Breast epithelium (tissue), 4 donors: ENCODE data around the gene MAGI3. TPM values are rescaled to one million over a fixed set of nuclear protein-coding genes. Genes with fewer than 3 reads are reported as not detected.
"Not testable (repeated sequence)": the region's sequence is repeated elsewhere in the genome, so short reads cannot be mapped to it uniquely, and the experiment has no call there.

Source experiments
- DNase-seq, 2 donors: peaks; one replicate each; pipeline ENCODE4 v3.0.0-alpha.2; 2019; ENCODE audit warnings: low spot score in 2 of 2
- H3K27ac ChIP-seq, 2 donors: fragments of 200-600 bp; sonication (generic) in 1 of 2; one replicate each; pipeline ENCODE4 v1.5.1; 2016 to 2019; ENCODE audit warnings: mild to moderate bottlenecking in 1 of 2
- H3K27me3 ChIP-seq, 2 donors: fragments of 200-600 bp; sonication (generic) in 1 of 2; one replicate each; pipeline versions ENCODE4 v1.5.1 to v1.6.0; 2017 to 2019; ENCODE audit warnings: control low read depth in 1 of 2, mild to moderate bottlenecking in 1 of 2
- H3K36me3 ChIP-seq: fragments of 200-600 bp; one replicate; pipeline ENCODE4 v1.5.1; 2019
- H3K4me1 ChIP-seq, 2 donors: fragments of 200-600 bp; sonication (generic); one replicate each; pipeline ENCODE4 v1.5.1; 2016 to 2019; ENCODE audit warnings: control low read depth in 1 of 2
- H3K4me3 ChIP-seq, 3 donors: fragments of 200-600 bp; sonication (generic); 1 replicate in 2 of 3; 2 replicates in 1 of 3; pipeline ENCODE4 v1.5.1; 2016 to 2019; ENCODE audit warnings: mild to moderate bottlenecking in 3 of 3, moderate library complexity in 2 of 3
- H3K9me3 ChIP-seq, 2 donors: fragments of 200-600 bp; sonication (generic) in 1 of 2; one replicate each; pipeline ENCODE4 v1.5.1; 2016 to 2019; ENCODE audit warnings: control low read depth in 1 of 2
- POLR2A ChIP-seq: fragments of 450-650 bp; IDR thresholded peaks from one replicate; pipeline ENCODE4 v1.6.1; 2016; ENCODE audit warnings: antibody characterized with exemption, mild to moderate bottlenecking, moderate library complexity
- POLR2AphosphoS5 ChIP-seq, 3 donors: sonication (generic); formaldehyde crosslinking; IDR thresholded peaks; one replicate each; pipeline ENCODE4 v1.6.1; 2017; ENCODE audit warnings: antibody characterized with exemption in 3 of 3
- intact Hi-C: fragments of 100-400 bp; cut with DNase I; formaldehyde crosslinking; loops from one replicate; pipeline ENCODE4 v1.15.1; 2023; ENCODE audit warnings: low total_unique reads
- total RNA-seq, 3 donors: library from RNA; depleted of rRNA; stranded (reverse); fragments of >200 nt; gene quantifications; one replicate each; pipeline ENCODE4 v1.1.0, GENCODE V29; 2016
- TF ChIP-seq, protein P1 (sequence below), 3 donors: fragments of 450-650 bp; IDR thresholded peaks; one replicate each; pipeline ENCODE4 v1.5.1; 2016 to 2017; ENCODE audit warnings: antibody characterized with exemption in 3 of 3, mild to moderate bottlenecking in 3 of 3, moderate library complexity in 3 of 3

MAGI3 gene
- total RNA-seq, 3 donors from 2014 or later, result 14.9 to 66.9 (median 33.4) TPM

DNA sequence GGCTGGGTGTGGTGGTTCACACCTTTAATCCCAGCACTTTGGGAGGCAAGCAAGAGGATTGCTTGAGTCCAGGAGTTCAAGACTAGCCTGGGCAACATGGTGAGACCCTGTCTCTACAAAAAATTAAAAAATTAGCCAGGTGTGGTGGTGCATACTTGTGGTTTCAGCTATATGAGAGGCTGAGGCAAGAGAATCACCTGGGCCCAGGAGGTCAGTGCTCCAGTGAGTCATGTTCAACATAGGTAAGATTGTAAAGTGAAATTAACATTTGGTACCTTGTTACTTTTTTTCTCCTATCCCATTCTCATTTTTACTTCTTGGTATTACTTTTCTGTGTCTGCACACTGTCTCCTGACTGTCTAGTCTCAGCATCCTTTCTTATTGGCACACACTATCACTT lies 19.0 kb downstream of the MAGI3 start:
- intact Hi-C loops, result no loop called here
- Histone ChIP-seq H3K4me1 (no peaks in the 10 kb centered on the region), H3K9me3 (no peaks in the 10 kb centered on the region), H3K4me3 (no peak overlapping the region), H3K27ac (no peak overlapping the region), H3K27me3 (no peaks in the 10 kb centered on the region), H3K36me3 (no peaks in the 10 kb centered on the region)
- TF ChIP-seq POLR2A, result no peak
- no peak for TF ChIP-seq POLR2AphosphoS5 (IDR thresholded peaks at IDR 0.05)
- TF ChIP-seq, protein P1, sequence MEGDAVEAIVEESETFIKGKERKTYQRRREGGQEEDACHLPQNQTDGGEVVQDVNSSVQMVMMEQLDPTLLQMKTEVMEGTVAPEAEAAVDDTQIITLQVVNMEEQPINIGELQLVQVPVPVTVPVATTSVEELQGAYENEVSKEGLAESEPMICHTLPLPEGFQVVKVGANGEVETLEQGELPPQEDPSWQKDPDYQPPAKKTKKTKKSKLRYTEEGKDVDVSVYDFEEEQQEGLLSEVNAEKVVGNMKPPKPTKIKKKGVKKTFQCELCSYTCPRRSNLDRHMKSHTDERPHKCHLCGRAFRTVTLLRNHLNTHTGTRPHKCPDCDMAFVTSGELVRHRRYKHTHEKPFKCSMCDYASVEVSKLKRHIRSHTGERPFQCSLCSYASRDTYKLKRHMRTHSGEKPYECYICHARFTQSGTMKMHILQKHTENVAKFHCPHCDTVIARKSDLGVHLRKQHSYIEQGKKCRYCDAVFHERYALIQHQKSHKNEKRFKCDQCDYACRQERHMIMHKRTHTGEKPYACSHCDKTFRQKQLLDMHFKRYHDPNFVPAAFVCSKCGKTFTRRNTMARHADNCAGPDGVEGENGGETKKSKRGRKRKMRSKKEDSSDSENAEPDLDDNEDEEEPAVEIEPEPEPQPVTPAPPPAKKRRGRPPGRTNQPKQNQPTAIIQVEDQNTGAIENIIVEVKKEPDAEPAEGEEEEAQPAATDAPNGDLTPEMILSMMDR (IDR thresholded peaks at IDR 0.05), result no peak
- no peak for DNase-seq

DNA sequence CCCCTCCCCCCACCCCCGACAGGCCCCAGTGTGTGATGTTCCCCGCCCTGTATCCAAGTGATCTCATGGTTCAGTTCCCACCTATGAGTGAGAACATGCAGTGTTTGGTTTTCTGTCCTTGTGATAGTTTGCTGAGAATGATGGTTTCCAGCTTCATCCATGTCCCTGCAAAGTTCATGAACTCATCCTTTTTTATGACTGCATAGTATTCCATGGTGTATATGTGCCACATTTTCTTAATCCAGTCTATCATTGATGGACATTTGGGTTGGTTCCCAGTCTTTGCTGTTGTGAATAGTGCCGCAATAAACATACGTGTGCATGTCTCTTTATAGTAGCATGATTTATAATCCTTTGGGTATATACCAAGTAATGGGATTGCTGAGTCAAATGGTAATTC lies 21.7 kb downstream of the MAGI3 start:
- H3K9me3 ChIP-seq, H3K4me1 ChIP-seq, H3K27ac ChIP-seq, DNase-seq, H3K27me3 ChIP-seq, H3K36me3 ChIP-seq, H3K4me3 ChIP-seq, intact Hi-C loops: not testable (repeated sequence)

DNA sequence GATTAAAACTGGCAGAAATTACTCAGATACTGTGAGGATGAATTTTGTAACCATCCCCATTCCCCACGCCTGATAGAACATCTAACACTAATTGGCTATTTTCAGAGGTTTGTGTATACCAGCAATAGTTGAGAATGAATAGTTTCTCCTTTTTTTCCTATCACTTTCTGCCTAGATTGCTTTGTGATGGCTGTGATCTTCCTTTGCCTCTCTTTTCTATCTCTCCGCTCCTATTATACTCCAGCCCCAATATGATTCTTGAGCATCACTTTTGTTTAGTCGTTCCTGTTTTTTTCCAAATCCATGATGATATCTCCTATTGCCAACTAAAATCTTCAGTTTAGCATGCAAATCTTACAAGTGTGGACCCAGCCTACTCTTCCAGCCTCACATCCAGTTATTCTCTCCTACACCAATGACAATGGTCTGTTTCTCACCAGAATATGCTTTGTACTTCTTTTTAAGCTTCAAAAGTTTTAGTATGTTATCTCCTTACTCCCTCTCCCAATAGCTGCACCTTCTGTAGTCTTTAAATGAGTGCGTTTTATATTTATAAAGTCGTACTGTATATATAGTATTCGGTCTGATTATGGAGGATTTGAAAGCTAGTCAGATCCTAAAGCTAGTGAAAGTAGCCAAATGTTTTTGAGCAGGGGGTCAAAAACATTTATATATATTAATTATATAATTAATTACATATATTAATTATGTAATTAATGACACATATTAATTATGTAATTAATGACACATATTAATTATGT lies 25.2 kb downstream of the MAGI3 start:
- intact Hi-C loops, result no loop called here
- TF ChIP-seq POLR2AphosphoS5 (IDR thresholded peaks at IDR 0.05) (no peak), POLR2A (no peak)
- TF ChIP-seq, protein P1 (IDR thresholded peaks at IDR 0.05), result no peak
- Histone ChIP-seq H3K9me3 (no peaks in the 10 kb centered on the region), H3K27ac (no peak overlapping the region), H3K36me3 (no peaks in the 10 kb centered on the region), H3K4me3 (no peak overlapping the region), H3K4me1 (no peaks in the 10 kb centered on the region), H3K27me3 (no peaks in the 10 kb centered on the region)
- DNase-seq, result no peak

DNA sequence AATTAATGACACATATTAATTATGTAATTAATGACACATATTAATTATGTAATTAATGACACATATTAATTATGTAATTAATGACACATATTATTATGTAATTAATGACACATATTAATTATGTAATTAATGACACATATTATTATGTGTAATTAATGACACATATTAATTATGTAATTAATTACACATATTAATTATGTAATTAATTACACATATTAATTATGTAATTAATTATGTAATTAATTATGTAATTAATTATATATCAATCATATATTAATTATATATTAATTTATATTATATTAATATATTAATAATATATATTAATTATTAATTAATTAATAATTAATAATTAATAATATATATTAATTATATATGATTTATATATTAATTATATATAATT lies 25.8 kb downstream of the MAGI3 start:
- H3K9me3 ChIP-seq, H3K27ac ChIP-seq, DNase-seq, intact Hi-C loops, H3K4me3 ChIP-seq, H3K27me3 ChIP-seq, H3K36me3 ChIP-seq, H3K4me1 ChIP-seq: not testable (repeated sequence)

DNA sequence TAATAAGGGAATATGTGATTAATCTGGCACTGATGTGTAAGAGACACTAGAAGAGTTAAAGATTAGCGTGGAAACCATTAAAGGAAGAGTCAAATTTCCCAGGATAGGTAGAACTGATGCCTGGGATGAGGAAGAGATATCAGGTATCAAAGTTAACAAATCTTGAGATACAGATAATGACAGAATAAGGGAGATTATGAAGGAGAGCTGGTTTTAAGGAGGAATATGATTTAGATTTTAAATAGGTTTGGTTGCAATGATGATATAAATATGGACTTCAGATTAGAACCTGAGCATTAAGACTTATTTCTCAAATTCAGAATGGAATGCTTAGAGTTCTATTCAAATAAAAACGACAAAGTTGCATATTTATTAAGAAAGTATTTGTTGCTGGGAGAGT lies 26.2 kb downstream of the MAGI3 start:
- H3K36me3 ChIP-seq, result no peaks in the 10 kb centered on the region
- no peaks in the 10 kb centered on the region for H3K9me3 ChIP-seq
- H3K27ac ChIP-seq, result no peak overlapping the region
- intact Hi-C loops, result no loop called here
- H3K4me1 ChIP-seq, result no peaks in the 10 kb centered on the region
- H3K4me3 ChIP-seq, result no peak overlapping the region
- no peak for DNase-seq
- TF ChIP-seq POLR2A (no peak), POLR2AphosphoS5 (IDR thresholded peaks at IDR 0.05) (no peak)
- TF ChIP-seq, protein P1 (IDR thresholded peaks at IDR 0.05), result no peak
- no peaks in the 10 kb centered on the region for H3K27me3 ChIP-seq

DNA sequence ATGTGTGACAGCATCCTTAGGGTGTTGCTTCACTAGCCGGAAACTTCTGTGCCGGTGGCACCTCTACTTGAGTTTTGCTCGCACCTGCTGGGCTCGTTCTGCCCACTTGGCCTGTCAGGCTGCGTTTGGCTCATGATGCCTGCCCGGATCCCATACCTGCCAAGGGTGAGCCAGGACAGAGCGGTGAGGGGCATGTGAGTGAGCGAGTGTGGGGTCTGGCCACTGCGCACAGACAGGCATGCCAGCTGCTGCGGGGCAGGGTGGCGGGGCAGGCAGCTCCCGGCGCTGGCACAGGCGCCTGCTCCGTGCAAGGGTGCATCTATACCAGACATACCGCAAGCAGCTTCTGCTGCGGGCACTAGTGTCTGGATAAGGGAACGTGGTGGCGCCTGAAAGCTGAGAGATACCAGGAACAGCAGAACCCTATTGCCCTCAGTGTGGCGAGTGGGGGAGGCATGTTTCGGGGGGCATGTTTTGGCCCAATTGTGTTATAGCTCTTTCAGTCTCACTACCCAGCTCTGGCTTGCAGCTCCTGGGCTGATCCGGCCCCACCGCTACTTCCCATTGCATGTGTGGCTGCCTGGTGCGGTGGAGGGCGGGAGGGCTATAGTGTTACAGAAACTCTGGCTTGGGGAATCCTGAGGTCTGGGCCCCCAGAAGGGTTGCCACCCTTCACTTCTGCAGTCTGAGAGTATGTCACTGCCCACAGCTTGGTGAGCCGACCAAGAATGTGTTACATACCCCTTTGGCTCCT lies 32.2 kb downstream of the MAGI3 start:
- Histone ChIP-seq H3K4me1 (no peaks in the 10 kb centered on the region), H3K9me3 (peaks cover 6 to 16% of the 10 kb centered on the region in 2 donors), H3K27ac (no peak overlapping the region), H3K4me3 (no peak overlapping the region), H3K36me3 (no peaks in the 10 kb centered on the region), H3K27me3 (no peaks in the 10 kb centered on the region)
- TF ChIP-seq, protein P1 (IDR thresholded peaks at IDR 0.05), result no peak
- TF ChIP-seq POLR2AphosphoS5 (IDR thresholded peaks at IDR 0.05), result no peak
- no peak for TF ChIP-seq POLR2A
- intact Hi-C loops, result no loop called here
- no peak for DNase-seq
